GM08714 (cell line): ENCODE measurements around the gene GPX3.

Source experiments
- H3K4me3 ChIP-seq: fragments of 200-500 bp; sonication (Bioruptor generic); 2 replicates; pipeline ENCODE4 v1.5.1; 2014; ENCODE audit warnings: mild to moderate bottlenecking, low read length, inconsistent platforms
- ZNF274 ChIP-seq: IDR thresholded peaks from 2 replicates; pipeline ENCODE4 v1.6.1; 2012; ENCODE audit warnings: mild to moderate bottlenecking, low read depth, low read length

The GPX3 gene

GRCh38 chr5:151065609-151066008, 45.2 kb downstream of the GPX3 start:
- TF ChIP-seq ZNF274, result no peak
- no peak overlapping the region for H3K4me3 ChIP-seq

GRCh38 chr5:151066920-151067319, 46.5 kb downstream of the GPX3 start:
- TF ChIP-seq ZNF274, result no peak
- H3K4me3 ChIP-seq, result no peak overlapping the region

DNA sequence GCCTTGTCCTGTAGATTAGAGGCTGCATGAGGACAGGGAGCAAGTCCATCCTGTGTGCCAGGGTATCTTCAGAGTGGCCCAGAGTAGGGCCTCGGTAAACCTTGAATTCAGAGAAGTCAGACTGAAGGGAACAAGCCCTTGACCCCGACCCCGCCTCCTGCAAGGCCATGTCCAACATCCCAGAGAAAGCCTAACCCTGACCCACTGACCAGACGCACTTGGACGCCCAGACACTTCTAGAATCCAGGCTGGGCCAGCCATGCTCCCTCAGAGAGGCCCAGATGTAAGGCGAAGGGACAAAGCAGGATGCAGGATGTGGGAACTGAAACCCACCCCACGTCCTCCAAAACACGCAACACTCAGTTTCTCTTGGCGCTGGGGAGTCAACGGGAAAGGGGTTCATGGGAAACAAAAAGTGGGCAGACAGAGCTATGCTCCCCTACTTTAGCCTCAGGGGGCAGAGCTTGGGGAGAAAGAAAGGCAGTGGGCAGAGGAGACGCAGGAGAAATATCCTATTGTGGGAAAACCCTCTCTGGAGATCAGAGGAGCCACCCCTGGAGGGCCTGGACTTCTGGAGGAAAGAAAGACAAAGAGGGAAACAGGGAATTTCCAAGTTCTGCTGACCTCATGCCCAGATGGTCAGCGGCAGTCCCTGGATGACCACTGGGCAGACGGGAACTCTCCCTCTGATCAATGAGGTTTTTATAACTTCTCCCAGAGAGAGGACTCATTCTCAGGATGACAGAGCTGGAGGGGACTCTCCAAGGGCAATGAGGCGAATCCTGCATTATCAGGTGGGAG, 47.4 kb downstream of the GPX3 start:
- peak overlapping the region; percentile 0; the same call in 1 of the 2 replicates for H3K4me3 ChIP-seq
- TF ChIP-seq ZNF274, result no peak

- H3K4me3 ChIP-seq, result peak overlapping the region; percentile 0; the same call in 1 of the 2 replicates
- TF ChIP-seq ZNF274, result no peak
Measured at GRCh38 chr5:151068433-151069197, 48.2 kb downstream of the GPX3 start.

- H3K4me3 ChIP-seq, result no peak overlapping the region
- TF ChIP-seq ZNF274, result no peak
Measured at GRCh38 chr5:151070449-151070848, 50.1 kb downstream of the GPX3 start.

DNA sequence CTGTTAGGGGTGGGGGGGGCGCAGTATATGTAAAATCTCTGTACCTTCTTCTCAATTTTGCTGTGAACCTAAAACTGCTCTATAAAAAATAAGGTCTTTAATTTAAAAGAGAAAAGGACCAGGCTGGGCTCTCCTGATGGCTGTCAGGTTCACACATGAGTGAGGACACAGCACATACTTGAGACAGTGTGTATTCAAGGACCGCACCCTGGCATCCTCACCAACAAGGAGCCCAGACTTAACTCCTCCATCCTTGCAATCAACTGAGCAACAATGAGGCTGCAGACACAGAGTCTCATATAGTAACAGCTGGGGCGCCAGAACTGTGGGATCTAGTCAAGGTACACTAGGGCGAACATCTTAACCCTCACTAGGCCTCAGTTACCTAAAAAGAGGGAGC, 50.6 kb downstream of the GPX3 start:
- H3K4me3 ChIP-seq, result no peak overlapping the region
- TF ChIP-seq ZNF274, result no peak

- no peak overlapping the region for H3K4me3 ChIP-seq
- TF ChIP-seq ZNF274, result no peak
Measured at GRCh38 chr5:151071848-151072629, 51.6 kb downstream of the GPX3 start.

DNA sequence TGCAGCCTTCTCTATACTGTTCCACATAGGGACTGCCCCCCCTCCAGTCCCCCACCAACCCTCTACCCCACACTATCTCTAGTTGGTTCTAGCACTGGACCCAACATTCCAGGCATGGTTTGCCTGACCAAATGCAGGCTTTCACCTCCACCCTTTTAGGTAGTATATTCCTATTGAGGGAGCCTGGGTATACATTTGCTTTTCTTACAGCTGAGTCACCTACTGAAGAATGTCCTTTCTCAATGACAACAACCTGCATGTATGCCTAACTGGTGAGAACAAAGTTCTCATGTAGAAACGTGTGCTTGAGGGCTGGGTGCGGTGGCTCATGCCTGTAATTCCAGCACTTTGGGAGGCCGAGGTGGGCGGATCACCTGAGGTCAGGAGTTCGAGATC, 52.2 kb downstream of the GPX3 start:
- TF ChIP-seq ZNF274, result no peak
- no peak overlapping the region for H3K4me3 ChIP-seq

GRCh38 chr5:151073280-151073679, 52.9 kb downstream of the GPX3 start:
- H3K4me3 ChIP-seq, result no peak overlapping the region
- TF ChIP-seq ZNF274, result no peak

DNA sequence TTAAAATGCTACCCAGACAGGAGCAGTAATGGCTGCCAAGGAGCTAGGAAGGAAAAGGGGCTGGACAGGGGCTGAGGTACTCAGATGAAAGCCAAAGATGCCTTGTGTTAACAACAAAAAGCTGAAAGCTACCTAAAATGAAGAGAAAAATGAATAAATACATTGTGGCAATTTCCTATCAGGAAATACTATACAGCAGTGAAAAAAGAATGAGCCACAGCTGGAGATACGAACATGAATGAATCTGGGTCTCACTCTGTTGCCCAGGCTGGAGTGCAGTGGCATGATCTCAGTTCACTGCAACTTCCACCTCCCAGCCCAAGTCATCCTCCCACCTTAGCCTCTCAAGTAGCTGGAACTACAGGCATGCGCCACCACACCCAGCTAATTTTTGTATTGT, 54.2 kb downstream of the GPX3 start:
- no peak for TF ChIP-seq ZNF274
- H3K4me3 ChIP-seq, result no peak overlapping the region

DNA sequence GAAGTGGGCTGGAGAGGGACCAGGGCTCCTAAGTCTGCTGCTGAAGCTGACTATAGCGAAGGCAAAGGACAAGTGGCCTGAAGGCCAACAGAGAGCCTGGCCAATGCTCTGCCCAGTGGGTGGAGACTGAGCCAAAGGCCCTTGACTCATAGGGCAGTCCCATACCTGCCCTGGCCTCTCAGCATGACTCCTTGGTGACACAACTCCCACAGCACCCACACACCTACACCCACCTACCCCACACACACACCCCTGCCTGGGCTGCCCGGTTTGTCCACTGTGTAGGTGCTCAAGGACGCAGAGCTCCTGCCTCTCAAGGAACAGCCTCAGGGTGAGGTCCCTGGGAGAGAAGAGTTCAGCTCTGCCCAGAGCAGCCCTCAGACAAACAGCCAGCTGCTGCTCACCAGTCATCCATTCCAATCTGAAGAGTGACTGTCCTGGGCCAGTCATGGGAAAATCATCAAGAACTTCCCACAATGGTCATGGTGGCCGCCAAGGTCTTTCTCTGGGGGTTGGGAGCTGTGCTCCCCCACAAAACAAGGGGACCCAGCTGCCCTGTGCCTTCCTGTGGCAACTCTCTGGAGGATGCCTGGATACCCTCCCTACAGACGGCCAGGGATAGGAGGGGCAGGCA, 55.4 kb downstream of the GPX3 start:
- H3K4me3 ChIP-seq, result no peak overlapping the region

GRCh38 chr5:151076616-151077015, 56.2 kb downstream of the GPX3 start:
- TF ChIP-seq ZNF274, result no peak
- H3K4me3 ChIP-seq, result no peak overlapping the region; the same call in 1 of the 2 replicates

More for the DNA sequence above, 55.4 kb downstream of the GPX3 start:
- no peak for TF ChIP-seq ZNF274

DNA sequence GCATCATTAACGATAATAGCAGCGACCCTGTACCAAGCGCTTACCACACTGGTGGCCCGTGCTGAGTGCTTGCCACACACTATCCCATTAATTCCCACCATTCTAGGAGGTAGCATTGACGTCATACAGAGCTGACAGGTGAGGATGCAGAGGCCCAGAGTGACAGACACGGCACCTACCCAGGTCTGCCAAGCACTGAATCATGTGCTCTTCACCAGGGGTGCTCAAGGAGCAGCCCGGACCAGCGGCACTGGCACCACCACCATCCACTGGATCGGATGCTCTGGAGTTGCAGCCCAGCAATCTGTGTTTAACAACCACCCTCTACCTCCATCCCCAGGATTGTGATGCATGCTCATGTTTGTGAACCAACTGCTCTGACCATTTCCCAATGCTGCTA, 57.0 kb downstream of the GPX3 start:
- H3K4me3 ChIP-seq, result peak overlapping the region; percentile 88
- no peak for TF ChIP-seq ZNF274

DNA sequence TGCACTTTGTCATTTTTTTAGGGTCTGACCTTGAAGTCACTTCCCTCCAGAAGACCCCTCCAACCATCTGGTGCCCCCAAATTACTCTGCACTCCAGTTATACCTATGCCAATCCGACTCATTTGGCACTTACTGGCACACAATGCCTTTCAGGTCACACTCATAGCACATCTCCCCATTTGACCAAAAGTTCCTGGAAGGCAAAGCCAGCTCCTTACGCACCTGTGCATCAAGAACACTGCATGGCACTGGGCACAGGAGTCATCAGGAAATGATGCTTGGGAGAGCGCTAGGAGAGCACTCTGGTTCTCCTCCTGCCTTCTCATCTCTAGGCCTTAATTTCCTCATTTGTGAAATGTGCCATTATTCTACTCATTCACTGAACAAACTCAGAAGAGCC, 57.6 kb downstream of the GPX3 start:
- TF ChIP-seq ZNF274, result no peak
- H3K4me3 ChIP-seq, result peak overlapping the region; percentile 88
